ENCODE measurements around the gene FRMD4A.
"Not testable (repeated sequence)": the region's sequence is repeated elsewhere in the genome, so short reads cannot be mapped to it uniquely, and the experiment has no call there.

The FRMD4A gene

GRCh38 chr10:13915710-13916109, 415.0 kb downstream of the FRMD4A start:
- no peak for DNase-seq (ENCODE audit: low read depth in 2 of 2)

GRCh38 chr10:13913897-13914296, 416.8 kb downstream of the FRMD4A start:
- DNase-seq (ENCODE audit: low read depth in 2 of 2): no peak

- no peak for DNase-seq (ENCODE audit: low read depth in 2 of 2)
These were observed 418.8 kb downstream of the FRMD4A start for GRCh38 chr10:13911821-13912520.

- no peak for DNase-seq (ENCODE audit: low read depth in 2 of 2)
These were observed 421.0 kb downstream of the FRMD4A start for GRCh38 chr10:13909516-13910258.

- no peak for DNase-seq (ENCODE audit: low read depth in 2 of 2)
These were observed 422.2 kb downstream of the FRMD4A start for GRCh38 chr10:13908475-13908874.

GRCh38 chr10:13907570-13907969, 423.2 kb downstream of the FRMD4A start:
- no peak for DNase-seq (ENCODE audit: low read depth in 2 of 2)

GRCh38 chr10:13905281-13905680, 425.4 kb downstream of the FRMD4A start:
- no peak for DNase-seq (ENCODE audit: low read depth in 2 of 2)

- no peak for DNase-seq (ENCODE audit: low read depth in 2 of 2)
These were observed 426.7 kb downstream of the FRMD4A start for GRCh38 chr10:13904064-13904463.

GRCh38 chr10:13902868-13903587, 427.7 kb downstream of the FRMD4A start:
- DNase-seq (ENCODE audit: low read depth in 2 of 2): no peak

- DNase-seq (ENCODE audit: low read depth in 2 of 2): no peak
These were observed 430.8 kb downstream of the FRMD4A start for GRCh38 chr10:13899941-13900340.

GRCh38 chr10:13896146-13896545, 434.6 kb downstream of the FRMD4A start:
- not testable (repeated sequence) for DNase-seq (ENCODE audit: low read depth in 2 of 2)

GRCh38 chr10:13894412-13895093, 436.2 kb downstream of the FRMD4A start:
- no peak for DNase-seq (ENCODE audit: low read depth in 2 of 2)

GRCh38 chr10:13893926-13894325, 436.8 kb downstream of the FRMD4A start:
- DNase-seq (ENCODE audit: low read depth in 2 of 2): no peak

GRCh38 chr10:13892871-13893270, 437.9 kb downstream of the FRMD4A start:
- DNase-seq (ENCODE audit: low read depth in 2 of 2): no peak

GRCh38 chr10:13892001-13892491, 438.7 kb downstream of the FRMD4A start:
- DNase-seq (ENCODE audit: low read depth in 2 of 2): no peak

- no peak for DNase-seq (ENCODE audit: low read depth in 2 of 2)
These were observed 439.4 kb downstream of the FRMD4A start for GRCh38 chr10:13891128-13892000.

GRCh38 chr10:13890233-13891127, 440.2 kb downstream of the FRMD4A start:
- no peak for DNase-seq (ENCODE audit: low read depth in 2 of 2)

- no peak for DNase-seq (ENCODE audit: low read depth in 2 of 2)
These were observed 443.0 kb downstream of the FRMD4A start for GRCh38 chr10:13887761-13888160.

- DNase-seq (ENCODE audit: low read depth in 2 of 2): no peak
These were observed 445.3 kb downstream of the FRMD4A start for GRCh38 chr10:13885238-13885990.
